HEK293 (cell line): ENCODE measurements around the gene MT1A.

Experiments used
- CTCF ChIA-PET: fragments of 350-600 bp; formaldehyde crosslinking; extraction: SDS; loops from one replicate; lab custom pipeline; 2021; ENCODE audit warnings: antibody characterized with exemption; lab: Yijun Ruan, JAX
- POLR2A ChIA-PET: fragments of 300-600 bp; formaldehyde crosslinking; extraction: SDS; loops from one replicate; lab custom pipeline; 2020; ENCODE audit warnings: antibody characterized with exemption, inconsistent platforms; lab: Yijun Ruan, JAX
- H3K27ac ChIP-seq: fragments of 200-500 bp; sonication (Bioruptor generic); 2 replicates; pipeline ENCODE4 v1.5.1; 2014; ENCODE audit warnings: low read depth, low read length, control low read depth, inconsistent platforms; ENCODE audit errors: extremely low read depth
- H3K36me3 ChIP-seq, 2 experiments: fragments of 200-500 bp in 1 of 2; sonication (Bioruptor generic) in 1 of 2; 1 replicate in 1 of 2; 2 replicates in 1 of 2; pipeline ENCODE4 v1.5.1; 2014 to 2017; ENCODE audit warnings: inconsistent platforms in 2 of 2, low read length in 2 of 2; ENCODE audit not compliant: control insufficient read depth in 2 of 2, insufficient read depth in 1 of 2
- H3K4me1 ChIP-seq: fragments of 200-500 bp; sonication (Bioruptor generic); 2 replicates; pipeline ENCODE4 v1.5.1; 2014; ENCODE audit warnings: mild to moderate bottlenecking, low read length, inconsistent platforms; ENCODE audit not compliant: control insufficient read depth, insufficient read depth
- H3K4me3 ChIP-seq: 2 replicates; pipeline ENCODE4 v1.5.1; 2011; ENCODE audit warnings: low read depth, mild to moderate bottlenecking, control low read depth, low read length, moderate library complexity
- H3K9me3 ChIP-seq: fragments of 200-500 bp; sonication (Bioruptor generic); 2 replicates; pipeline ENCODE4 v1.5.1; 2014; ENCODE audit warnings: low read depth, low read length, inconsistent platforms; ENCODE audit not compliant: control insufficient read depth, insufficient read depth
- HOXC10 ChIP-seq: sonication (generic); formaldehyde crosslinking; IDR thresholded peaks from 2 replicates; pipeline ENCODE4 v1.8.1; 2023; ENCODE audit warnings: mild to moderate bottlenecking, missing genetic modification reagents
- OVOL3 ChIP-seq: fragments of 450-650 bp; formaldehyde crosslinking; IDR thresholded peaks from 2 replicates; pipeline ENCODE4 v1.5.1; 2016; ENCODE audit warnings: missing biosample characterization, missing genetic modification characterization
- RBAK ChIP-seq: fragments of 450-650 bp; formaldehyde crosslinking; IDR thresholded peaks from 2 replicates; pipeline ENCODE4 v1.5.1; 2016; ENCODE audit warnings: missing biosample characterization, missing genetic modification characterization
- SP3 ChIP-seq: fragments of 450-650 bp; formaldehyde crosslinking; IDR thresholded peaks from 2 replicates; pipeline ENCODE4 v1.5.1; 2016; ENCODE audit warnings: missing biosample characterization, missing genetic modification characterization
- SP7 ChIP-seq: fragments of 450-650 bp; formaldehyde crosslinking; IDR thresholded peaks from 2 replicates; pipeline ENCODE4 v1.5.1; 2016; ENCODE audit warnings: missing biosample characterization, missing genetic modification characterization
- ZFP3 ChIP-seq: fragments of 450-650 bp; formaldehyde crosslinking; IDR thresholded peaks from 2 replicates; pipeline ENCODE4 v1.5.1; 2016; ENCODE audit warnings: low read depth, missing biosample characterization, missing genetic modification characterization
- ZNF121 ChIP-seq: fragments of 450-650 bp; formaldehyde crosslinking; IDR thresholded peaks from 2 replicates; pipeline ENCODE4 v1.5.1; 2016; ENCODE audit warnings: missing biosample characterization, missing genetic modification characterization
- ZNF132 ChIP-seq: fragments of 450-650 bp; formaldehyde crosslinking; IDR thresholded peaks from 2 replicates; pipeline ENCODE4 v1.5.1; 2017; ENCODE audit warnings: missing biosample characterization, missing genetic modification characterization, borderline replicate concordance
- ZNF175 ChIP-seq: fragments of 450-650 bp; formaldehyde crosslinking; IDR thresholded peaks from 2 replicates; pipeline ENCODE4 v1.5.1; 2016; ENCODE audit warnings: missing biosample characterization, missing genetic modification characterization
- ZNF292 ChIP-seq: fragments of 450-650 bp; formaldehyde crosslinking; IDR thresholded peaks from 2 replicates; pipeline ENCODE4 v1.5.1; 2016; ENCODE audit warnings: low read depth, missing biosample characterization, missing genetic modification characterization, borderline replicate concordance
- ZNF311 ChIP-seq: fragments of 450-650 bp; formaldehyde crosslinking; IDR thresholded peaks from 2 replicates; pipeline ENCODE4 v1.5.1; 2017; ENCODE audit warnings: missing biosample characterization, missing genetic modification characterization, borderline replicate concordance
- ZNF404 ChIP-seq: fragments of 450-650 bp; formaldehyde crosslinking; IDR thresholded peaks from 2 replicates; pipeline ENCODE4 v1.5.1; 2017; ENCODE audit warnings: missing biosample characterization, missing genetic modification characterization
- ZNF571 ChIP-seq: fragments of 450-650 bp; formaldehyde crosslinking; IDR thresholded peaks from 2 replicates; pipeline ENCODE4 v1.5.0; 2017; ENCODE audit warnings: missing biosample characterization, missing genetic modification characterization
- ZNF596 ChIP-seq: fragments of 450-650 bp; IDR thresholded peaks from 2 replicates; pipeline ENCODE4 v1.5.0; 2018; ENCODE audit warnings: missing biosample characterization, mild to moderate bottlenecking, missing genetic modification characterization, moderate library complexity
- ZNF624 ChIP-seq: fragments of 450-650 bp; formaldehyde crosslinking; IDR thresholded peaks from 2 replicates; pipeline ENCODE4 v1.5.1; 2017; ENCODE audit warnings: missing biosample characterization, missing genetic modification characterization
- ZNF670 ChIP-seq: fragments of 450-650 bp; formaldehyde crosslinking; IDR thresholded peaks from 2 replicates; pipeline ENCODE4 v1.5.1; 2016; ENCODE audit warnings: missing biosample characterization, missing genetic modification characterization, low read depth
- ZNF791 ChIP-seq: fragments of 450-650 bp; formaldehyde crosslinking; IDR thresholded peaks from 2 replicates; pipeline ENCODE4 v1.5.1; 2016; ENCODE audit warnings: missing biosample characterization, missing genetic modification characterization
- TF ChIP-seq, protein P1 (sequence below): fragments of 450-650 bp; formaldehyde crosslinking; IDR thresholded peaks from 2 replicates; pipeline ENCODE4 v1.5.1; 2016; ENCODE audit warnings: missing biosample characterization, missing genetic modification characterization
- TF ChIP-seq, protein P2 (sequence below): fragments of 450-650 bp; formaldehyde crosslinking; conservative IDR thresholded peaks from 2 replicates; pipeline ENCODE4 v1.5.1; 2016; ENCODE audit warnings: low read depth, missing biosample characterization, missing genetic modification characterization
- TF ChIP-seq, protein P3 (sequence below): fragments of 450-650 bp; formaldehyde crosslinking; IDR thresholded peaks from 2 replicates; pipeline ENCODE4 v1.5.1; 2016; ENCODE audit warnings: missing biosample characterization, missing genetic modification characterization
- TF ChIP-seq, protein P4 (sequence below): IDR thresholded peaks from 2 replicates; pipeline ENCODE4 v1.6.1; 2011; ENCODE audit warnings: mild to moderate bottlenecking, low read depth, low read length, borderline replicate concordance
- TF ChIP-seq, protein P5 (sequence below): fragments of 450-650 bp; formaldehyde crosslinking; IDR thresholded peaks from 2 replicates; pipeline ENCODE4 v1.5.0; 2017; ENCODE audit warnings: missing biosample characterization, missing genetic modification characterization, borderline replicate concordance

MT1A gene

GRCh38 chr16:56636616-56637413, 1.7 kb upstream of the MT1A start:
- Histone ChIP-seq H3K36me3 (no peaks in the 10 kb centered on the region), H3K27ac (no peak overlapping the region), H3K4me3 (no peak overlapping the region), H3K4me1 (no peaks in the 10 kb centered on the region), H3K9me3 (no peaks in the 10 kb centered on the region)
- CTCF ChIA-PET: interaction anchor here (0.7 kb wide), 1 partner anchor 14 kb away, joined by 3 read pairs; no protein-coding TSS in a partner anchor
- POLR2A ChIA-PET: no interaction called here
- TF ChIP-seq ZNF791 (tag by site-specific recombination) (no peak), SP7 (tag by site-specific recombination) (no peak), ZNF596 (no peak), ZNF571 (no peak), ZNF624 (tag by site-specific recombination) (no peak), ZNF311 (tag by site-specific recombination) (no peak), ZNF404 (no peak), SP3 (tag by site-specific recombination) (no peak)
- TF ChIP-seq, protein P1, sequence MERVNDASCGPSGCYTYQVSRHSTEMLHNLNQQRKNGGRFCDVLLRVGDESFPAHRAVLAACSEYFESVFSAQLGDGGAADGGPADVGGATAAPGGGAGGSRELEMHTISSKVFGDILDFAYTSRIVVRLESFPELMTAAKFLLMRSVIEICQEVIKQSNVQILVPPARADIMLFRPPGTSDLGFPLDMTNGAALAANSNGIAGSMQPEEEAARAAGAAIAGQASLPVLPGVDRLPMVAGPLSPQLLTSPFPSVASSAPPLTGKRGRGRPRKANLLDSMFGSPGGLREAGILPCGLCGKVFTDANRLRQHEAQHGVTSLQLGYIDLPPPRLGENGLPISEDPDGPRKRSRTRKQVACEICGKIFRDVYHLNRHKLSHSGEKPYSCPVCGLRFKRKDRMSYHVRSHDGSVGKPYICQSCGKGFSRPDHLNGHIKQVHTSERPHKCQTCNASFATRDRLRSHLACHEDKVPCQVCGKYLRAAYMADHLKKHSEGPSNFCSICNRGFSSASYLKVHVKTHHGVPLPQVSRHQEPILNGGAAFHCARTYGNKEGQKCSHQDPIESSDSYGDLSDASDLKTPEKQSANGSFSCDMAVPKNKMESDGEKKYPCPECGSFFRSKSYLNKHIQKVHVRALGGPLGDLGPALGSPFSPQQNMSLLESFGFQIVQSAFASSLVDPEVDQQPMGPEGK (tag by site-specific recombination): no peak
- TF ChIP-seq, protein P2, sequence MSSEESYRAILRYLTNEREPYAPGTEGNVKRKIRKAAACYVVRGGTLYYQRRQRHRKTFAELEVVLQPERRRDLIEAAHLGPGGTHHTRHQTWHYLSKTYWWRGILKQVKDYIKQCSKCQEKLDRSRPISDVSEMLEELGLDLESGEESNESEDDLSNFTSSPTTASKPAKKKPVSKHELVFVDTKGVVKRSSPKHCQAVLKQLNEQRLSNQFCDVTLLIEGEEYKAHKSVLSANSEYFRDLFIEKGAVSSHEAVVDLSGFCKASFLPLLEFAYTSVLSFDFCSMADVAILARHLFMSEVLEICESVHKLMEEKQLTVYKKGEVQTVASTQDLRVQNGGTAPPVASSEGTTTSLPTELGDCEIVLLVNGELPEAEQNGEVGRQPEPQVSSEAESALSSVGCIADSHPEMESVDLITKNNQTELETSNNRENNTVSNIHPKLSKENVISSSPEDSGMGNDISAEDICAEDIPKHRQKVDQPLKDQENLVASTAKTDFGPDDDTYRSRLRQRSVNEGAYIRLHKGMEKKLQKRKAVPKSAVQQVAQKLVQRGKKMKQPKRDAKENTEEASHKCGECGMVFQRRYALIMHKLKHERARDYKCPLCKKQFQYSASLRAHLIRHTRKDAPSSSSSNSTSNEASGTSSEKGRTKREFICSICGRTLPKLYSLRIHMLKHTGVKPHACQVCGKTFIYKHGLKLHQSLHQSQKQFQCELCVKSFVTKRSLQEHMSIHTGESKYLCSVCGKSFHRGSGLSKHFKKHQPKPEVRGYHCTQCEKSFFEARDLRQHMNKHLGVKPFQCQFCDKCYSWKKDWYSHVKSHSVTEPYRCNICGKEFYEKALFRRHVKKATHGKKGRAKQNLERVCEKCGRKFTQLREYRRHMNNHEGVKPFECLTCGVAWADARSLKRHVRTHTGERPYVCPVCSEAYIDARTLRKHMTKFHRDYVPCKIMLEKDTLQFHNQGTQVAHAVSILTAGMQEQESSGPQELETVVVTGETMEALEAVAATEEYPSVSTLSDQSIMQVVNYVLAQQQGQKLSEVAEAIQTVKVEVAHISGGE (tag by site-specific recombination): no peak

DNA sequence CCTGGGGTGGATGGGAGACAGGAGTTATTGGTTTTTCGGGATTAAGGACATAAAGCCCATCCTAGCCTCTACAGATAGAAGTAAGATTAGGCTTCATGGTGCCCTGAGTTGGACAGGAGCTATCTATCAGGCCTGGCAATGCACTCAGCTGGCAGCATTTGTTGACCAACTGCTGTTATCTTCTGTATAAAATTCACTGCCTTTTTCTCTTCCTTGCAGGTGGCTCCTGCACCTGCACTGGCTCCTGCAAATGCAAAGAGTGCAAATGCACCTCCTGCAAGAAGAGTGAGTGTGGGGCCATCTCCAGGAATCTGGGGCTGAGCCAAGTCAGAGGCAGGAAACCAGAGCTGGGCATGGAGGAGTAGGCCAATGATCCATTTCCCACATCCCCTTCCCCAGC, 579 bp downstream of the MT1A start:
- ChIA-PET POLR2A (no interaction called here), CTCF (interaction anchor here (0.5 to 0.7 kb wide), 2 partner anchors 12 to 35 kb away, joined by 3 read pairs; no protein-coding TSS in a partner anchor)
- Histone ChIP-seq H3K4me1 (no peaks in the 10 kb centered on the region), H3K36me3 (no peaks in the 10 kb centered on the region), H3K4me3 (no peak overlapping the region), H3K27ac (no peak overlapping the region), H3K9me3 (no peaks in the 10 kb centered on the region)
- TF ChIP-seq ZNF292 (tag by site-specific recombination) (no peak), ZNF175 (tag by site-specific recombination) (no peak), ZNF121 (no peak), HOXC10 (CRISPR knock-in tag) (no peak), ZNF670 (tag by site-specific recombination) (no peak), OVOL3 (tag by site-specific recombination) (no peak), ZFP3 (tag by site-specific recombination) (no peak), ZNF132 (tag by site-specific recombination) (no peak), RBAK (tag by site-specific recombination) (no peak)
- TF ChIP-seq, protein P3, sequence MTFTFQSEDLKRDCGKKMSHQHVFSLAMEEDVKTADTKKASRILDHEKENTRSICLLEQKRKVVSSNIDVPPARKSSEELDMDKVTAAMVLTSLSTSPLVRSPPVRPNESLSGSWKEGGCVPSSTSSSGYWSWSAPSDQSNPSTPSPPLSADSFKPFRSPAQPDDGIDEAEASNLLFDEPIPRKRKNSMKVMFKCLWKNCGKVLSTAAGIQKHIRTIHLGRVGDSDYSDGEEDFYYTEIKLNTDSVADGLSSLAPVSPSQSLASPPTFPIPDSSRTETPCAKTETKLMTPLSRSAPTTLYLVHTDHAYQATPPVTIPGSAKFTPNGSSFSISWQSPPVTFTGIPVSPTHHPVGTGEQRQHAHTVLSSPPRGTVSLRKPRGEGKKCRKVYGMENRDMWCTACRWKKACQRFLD (tag by site-specific recombination): no peak
- TF ChIP-seq, protein P4, sequence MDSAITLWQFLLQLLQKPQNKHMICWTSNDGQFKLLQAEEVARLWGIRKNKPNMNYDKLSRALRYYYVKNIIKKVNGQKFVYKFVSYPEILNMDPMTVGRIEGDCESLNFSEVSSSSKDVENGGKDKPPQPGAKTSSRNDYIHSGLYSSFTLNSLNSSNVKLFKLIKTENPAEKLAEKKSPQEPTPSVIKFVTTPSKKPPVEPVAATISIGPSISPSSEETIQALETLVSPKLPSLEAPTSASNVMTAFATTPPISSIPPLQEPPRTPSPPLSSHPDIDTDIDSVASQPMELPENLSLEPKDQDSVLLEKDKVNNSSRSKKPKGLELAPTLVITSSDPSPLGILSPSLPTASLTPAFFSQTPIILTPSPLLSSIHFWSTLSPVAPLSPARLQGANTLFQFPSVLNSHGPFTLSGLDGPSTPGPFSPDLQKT: no peak
- TF ChIP-seq, protein P5, sequence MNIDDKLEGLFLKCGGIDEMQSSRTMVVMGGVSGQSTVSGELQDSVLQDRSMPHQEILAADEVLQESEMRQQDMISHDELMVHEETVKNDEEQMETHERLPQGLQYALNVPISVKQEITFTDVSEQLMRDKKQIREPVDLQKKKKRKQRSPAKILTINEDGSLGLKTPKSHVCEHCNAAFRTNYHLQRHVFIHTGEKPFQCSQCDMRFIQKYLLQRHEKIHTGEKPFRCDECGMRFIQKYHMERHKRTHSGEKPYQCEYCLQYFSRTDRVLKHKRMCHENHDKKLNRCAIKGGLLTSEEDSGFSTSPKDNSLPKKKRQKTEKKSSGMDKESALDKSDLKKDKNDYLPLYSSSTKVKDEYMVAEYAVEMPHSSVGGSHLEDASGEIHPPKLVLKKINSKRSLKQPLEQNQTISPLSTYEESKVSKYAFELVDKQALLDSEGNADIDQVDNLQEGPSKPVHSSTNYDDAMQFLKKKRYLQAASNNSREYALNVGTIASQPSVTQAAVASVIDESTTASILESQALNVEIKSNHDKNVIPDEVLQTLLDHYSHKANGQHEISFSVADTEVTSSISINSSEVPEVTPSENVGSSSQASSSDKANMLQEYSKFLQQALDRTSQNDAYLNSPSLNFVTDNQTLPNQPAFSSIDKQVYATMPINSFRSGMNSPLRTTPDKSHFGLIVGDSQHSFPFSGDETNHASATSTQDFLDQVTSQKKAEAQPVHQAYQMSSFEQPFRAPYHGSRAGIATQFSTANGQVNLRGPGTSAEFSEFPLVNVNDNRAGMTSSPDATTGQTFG (tag by site-specific recombination): no peak
